Measurements from ENCODE around the gene HMGN3. TPM values are rescaled to one million over a fixed set of nuclear protein-coding genes. Genes with fewer than 3 reads are reported as not detected.

Gene HMGN3
- polyA plus RNA-seq, 2 donors, result 72.1 to 105 TPM

GRCh38 chr6:79196912-79197311, 37.6 kb downstream of the HMGN3 start:
- no peaks in the 10 kb centered on the region for H3K36me3 ChIP-seq (ENCODE audit: control insufficient read depth in 2 of 2, insufficient read depth in 2 of 2, low read length in 1 of 2)
- H3K27ac ChIP-seq (ENCODE audit: low read depth in 2 of 2, low read length in 1 of 2), result no peak overlapping the region
- H3K9me3 ChIP-seq (ENCODE audit: control insufficient read depth in 2 of 2, insufficient read depth in 1 of 2, low read depth in 1 of 2, low read length in 1 of 2), result peaks cover 0 to 3% of the 10 kb centered on the region in 2 donors
- H3K27me3 ChIP-seq (ENCODE audit: control insufficient read depth in 1 of 2, insufficient read depth in 2 of 2, low read length in 2 of 2), result no peaks in the 10 kb centered on the region
- H3K4me1 ChIP-seq (ENCODE audit: control insufficient read depth in 2 of 2, insufficient read depth in 2 of 2, low read length in 1 of 2), result no peaks in the 10 kb centered on the region
- H3K4me3 ChIP-seq (ENCODE audit: low read depth in 1 of 2, low read length in 2 of 2), result no peak overlapping the region

GRCh38 chr6:79193971-79194370, 40.5 kb downstream of the HMGN3 start:
- H3K4me1 ChIP-seq (ENCODE audit: control insufficient read depth in 2 of 2, insufficient read depth in 2 of 2, low read length in 1 of 2), result no peaks in the 10 kb centered on the region
- no peak overlapping the region for H3K4me3 ChIP-seq (ENCODE audit: low read depth in 1 of 2, low read length in 2 of 2)
- H3K27me3 ChIP-seq (ENCODE audit: control insufficient read depth in 1 of 2, insufficient read depth in 2 of 2, low read length in 2 of 2), result no peaks in the 10 kb centered on the region
- H3K27ac ChIP-seq (ENCODE audit: low read depth in 2 of 2, low read length in 1 of 2), result no peak overlapping the region
- no peaks in the 10 kb centered on the region for H3K36me3 ChIP-seq (ENCODE audit: control insufficient read depth in 2 of 2, insufficient read depth in 2 of 2, low read length in 1 of 2)
- 45 to 63% methylated on average over 2 of the region's 2 CpGs for WGBS, 2 donors
- peaks cover 0 to 3% of the 10 kb centered on the region in 2 donors for H3K9me3 ChIP-seq (ENCODE audit: control insufficient read depth in 2 of 2, insufficient read depth in 1 of 2, low read depth in 1 of 2, low read length in 1 of 2)

GRCh38 chr6:79189760-79190350, 44.6 kb downstream of the HMGN3 start:
- H3K4me3 ChIP-seq (ENCODE audit: low read depth in 1 of 2, low read length in 2 of 2), result no peak overlapping the region
- no peaks in the 10 kb centered on the region for H3K36me3 ChIP-seq (ENCODE audit: control insufficient read depth in 2 of 2, insufficient read depth in 2 of 2, low read length in 1 of 2)
- 29 to 54% methylated on average over 2 of the region's 2 CpGs for WGBS, 2 donors
- H3K9me3 ChIP-seq (ENCODE audit: control insufficient read depth in 2 of 2, insufficient read depth in 1 of 2, low read depth in 1 of 2, low read length in 1 of 2), result peaks cover 0 to 3% of the 10 kb centered on the region in 2 donors
- no peaks in the 10 kb centered on the region for H3K27me3 ChIP-seq (ENCODE audit: control insufficient read depth in 1 of 2, insufficient read depth in 2 of 2, low read length in 2 of 2)
- no peak overlapping the region for H3K27ac ChIP-seq (ENCODE audit: low read depth in 2 of 2, low read length in 1 of 2)
- H3K4me1 ChIP-seq (ENCODE audit: control insufficient read depth in 2 of 2, insufficient read depth in 2 of 2, low read length in 1 of 2), result no peaks in the 10 kb centered on the region

GRCh38 chr6:79188885-79189480, 45.5 kb downstream of the HMGN3 start:
- H3K36me3 ChIP-seq (ENCODE audit: control insufficient read depth in 2 of 2, insufficient read depth in 2 of 2, low read length in 1 of 2), result no peaks in the 10 kb centered on the region
- no peak overlapping the region for H3K4me3 ChIP-seq (ENCODE audit: low read depth in 1 of 2, low read length in 2 of 2)
- 30 to 40% methylated on average over 3 of the region's 3 CpGs for WGBS, 2 donors
- no peaks in the 10 kb centered on the region for H3K4me1 ChIP-seq (ENCODE audit: control insufficient read depth in 2 of 2, insufficient read depth in 2 of 2, low read length in 1 of 2)
- peaks cover 0 to 3% of the 10 kb centered on the region in 2 donors for H3K9me3 ChIP-seq (ENCODE audit: control insufficient read depth in 2 of 2, insufficient read depth in 1 of 2, low read depth in 1 of 2, low read length in 1 of 2)
- no peak overlapping the region for H3K27ac ChIP-seq (ENCODE audit: low read depth in 2 of 2, low read length in 1 of 2)
- H3K27me3 ChIP-seq (ENCODE audit: control insufficient read depth in 1 of 2, insufficient read depth in 2 of 2, low read length in 2 of 2), result no peaks in the 10 kb centered on the region

- H3K27me3 ChIP-seq (ENCODE audit: control insufficient read depth in 1 of 2, insufficient read depth in 2 of 2, low read length in 2 of 2), result no peaks in the 10 kb centered on the region
- 88 to 91% methylated on average over 2 of the region's 2 CpGs for WGBS, 2 donors
- H3K9me3 ChIP-seq (ENCODE audit: control insufficient read depth in 2 of 2, insufficient read depth in 1 of 2, low read depth in 1 of 2, low read length in 1 of 2), result peaks cover 0 to 3% of the 10 kb centered on the region in 2 donors
- no peak overlapping the region for H3K27ac ChIP-seq (ENCODE audit: low read depth in 2 of 2, low read length in 1 of 2)
- H3K36me3 ChIP-seq (ENCODE audit: control insufficient read depth in 2 of 2, insufficient read depth in 2 of 2, low read length in 1 of 2), result no peaks in the 10 kb centered on the region
- H3K4me1 ChIP-seq (ENCODE audit: control insufficient read depth in 2 of 2, insufficient read depth in 2 of 2, low read length in 1 of 2), result no peaks in the 10 kb centered on the region
- H3K4me3 ChIP-seq (ENCODE audit: low read depth in 1 of 2, low read length in 2 of 2), result no peak overlapping the region
Measured at GRCh38 chr6:79188107-79188506, 46.4 kb downstream of the HMGN3 start.

GRCh38 chr6:79186564-79186963, 47.9 kb downstream of the HMGN3 start:
- Histone ChIP-seq H3K4me1 (ENCODE audit: control insufficient read depth in 2 of 2, insufficient read depth in 2 of 2, low read length in 1 of 2) (no peaks in the 10 kb centered on the region), H3K9me3 (ENCODE audit: control insufficient read depth in 2 of 2, insufficient read depth in 1 of 2, low read depth in 1 of 2, low read length in 1 of 2) (no peaks in the 10 kb centered on the region), H3K36me3 (ENCODE audit: control insufficient read depth in 2 of 2, insufficient read depth in 2 of 2, low read length in 1 of 2) (no peaks in the 10 kb centered on the region), H3K27ac (ENCODE audit: low read depth in 2 of 2, low read length in 1 of 2) (no peak overlapping the region), H3K27me3 (ENCODE audit: control insufficient read depth in 1 of 2, insufficient read depth in 2 of 2, low read length in 2 of 2) (no peaks in the 10 kb centered on the region), H3K4me3 (ENCODE audit: low read depth in 1 of 2, low read length in 2 of 2) (no peak overlapping the region)
- WGBS, 2 donors, result 70 to 76% methylated on average over 5 of the region's 5 CpGs

- 91% methylated on average over 3 of the region's 3 CpGs for WGBS, 2 donors
- H3K9me3 ChIP-seq (ENCODE audit: control insufficient read depth in 2 of 2, insufficient read depth in 1 of 2, low read depth in 1 of 2, low read length in 1 of 2), result no peaks in the 10 kb centered on the region
- no peaks in the 10 kb centered on the region for H3K27me3 ChIP-seq (ENCODE audit: control insufficient read depth in 1 of 2, insufficient read depth in 2 of 2, low read length in 2 of 2)
- no peaks in the 10 kb centered on the region for H3K36me3 ChIP-seq (ENCODE audit: control insufficient read depth in 2 of 2, insufficient read depth in 2 of 2, low read length in 1 of 2)
- H3K27ac ChIP-seq (ENCODE audit: low read depth in 2 of 2, low read length in 1 of 2), result no peak overlapping the region
- H3K4me3 ChIP-seq (ENCODE audit: low read depth in 1 of 2, low read length in 2 of 2), result no peak overlapping the region
- H3K4me1 ChIP-seq (ENCODE audit: control insufficient read depth in 2 of 2, insufficient read depth in 2 of 2, low read length in 1 of 2), result no peaks in the 10 kb centered on the region
Measured at GRCh38 chr6:79184641-79185040, 49.8 kb downstream of the HMGN3 start.

GRCh38 chr6:79184086-79184485, 50.4 kb downstream of the HMGN3 start:
- H3K27me3 ChIP-seq (ENCODE audit: control insufficient read depth in 1 of 2, insufficient read depth in 2 of 2, low read length in 2 of 2), result no peaks in the 10 kb centered on the region
- 56 to 57% methylated on average over 2 of the region's 2 CpGs for WGBS, 2 donors
- H3K9me3 ChIP-seq (ENCODE audit: control insufficient read depth in 2 of 2, insufficient read depth in 1 of 2, low read depth in 1 of 2, low read length in 1 of 2), result no peaks in the 10 kb centered on the region
- H3K27ac ChIP-seq (ENCODE audit: low read depth in 2 of 2, low read length in 1 of 2), result no peak overlapping the region
- no peaks in the 10 kb centered on the region for H3K36me3 ChIP-seq (ENCODE audit: control insufficient read depth in 2 of 2, insufficient read depth in 2 of 2, low read length in 1 of 2)
- H3K4me3 ChIP-seq (ENCODE audit: low read depth in 1 of 2, low read length in 2 of 2), result no peak overlapping the region
- no peaks in the 10 kb centered on the region for H3K4me1 ChIP-seq (ENCODE audit: control insufficient read depth in 2 of 2, insufficient read depth in 2 of 2, low read length in 1 of 2)

GRCh38 chr6:79180052-79180451, 54.4 kb downstream of the HMGN3 start:
- Histone ChIP-seq H3K27ac (ENCODE audit: low read depth in 2 of 2, low read length in 1 of 2) (no peak overlapping the region), H3K4me3 (ENCODE audit: low read depth in 1 of 2, low read length in 2 of 2) (no peak overlapping the region), H3K4me1 (ENCODE audit: control insufficient read depth in 2 of 2, insufficient read depth in 2 of 2, low read length in 1 of 2) (no peaks in the 10 kb centered on the region), H3K27me3 (ENCODE audit: control insufficient read depth in 1 of 2, insufficient read depth in 2 of 2, low read length in 2 of 2) (no peaks in the 10 kb centered on the region), H3K36me3 (ENCODE audit: control insufficient read depth in 2 of 2, insufficient read depth in 2 of 2, low read length in 1 of 2) (no peaks in the 10 kb centered on the region), H3K9me3 (ENCODE audit: control insufficient read depth in 2 of 2, insufficient read depth in 1 of 2, low read depth in 1 of 2, low read length in 1 of 2) (peaks cover 0 to 2% of the 10 kb centered on the region in 2 donors)
- 51 to 57% methylated on average over 2 of the region's 2 CpGs for WGBS, 2 donors

GRCh38 chr6:79173378-79173777, 61.1 kb downstream of the HMGN3 start:
- peaks cover 0 to 2% of the 10 kb centered on the region in 2 donors for H3K9me3 ChIP-seq (ENCODE audit: control insufficient read depth in 2 of 2, insufficient read depth in 1 of 2, low read depth in 1 of 2, low read length in 1 of 2)
- H3K4me1 ChIP-seq (ENCODE audit: control insufficient read depth in 2 of 2, insufficient read depth in 2 of 2, low read length in 1 of 2), result no peaks in the 10 kb centered on the region
- no peaks in the 10 kb centered on the region for H3K27me3 ChIP-seq (ENCODE audit: control insufficient read depth in 1 of 2, insufficient read depth in 2 of 2, low read length in 2 of 2)
- no peak overlapping the region for H3K27ac ChIP-seq (ENCODE audit: low read depth in 2 of 2, low read length in 1 of 2)
- no peak overlapping the region for H3K4me3 ChIP-seq (ENCODE audit: low read depth in 1 of 2, low read length in 2 of 2)
- no peaks in the 10 kb centered on the region for H3K36me3 ChIP-seq (ENCODE audit: control insufficient read depth in 2 of 2, insufficient read depth in 2 of 2, low read length in 1 of 2)

All from esophagus (tissue), 2 donors.